ENCODE results near the gene TDRD3. TPM values are rescaled to one million over a fixed set of nuclear protein-coding genes. Genes with fewer than 3 reads are reported as not detected.

TDRD3 gene
- total RNA-seq, 1 donor from 2014 or later, result 22.5 TPM

DNA sequence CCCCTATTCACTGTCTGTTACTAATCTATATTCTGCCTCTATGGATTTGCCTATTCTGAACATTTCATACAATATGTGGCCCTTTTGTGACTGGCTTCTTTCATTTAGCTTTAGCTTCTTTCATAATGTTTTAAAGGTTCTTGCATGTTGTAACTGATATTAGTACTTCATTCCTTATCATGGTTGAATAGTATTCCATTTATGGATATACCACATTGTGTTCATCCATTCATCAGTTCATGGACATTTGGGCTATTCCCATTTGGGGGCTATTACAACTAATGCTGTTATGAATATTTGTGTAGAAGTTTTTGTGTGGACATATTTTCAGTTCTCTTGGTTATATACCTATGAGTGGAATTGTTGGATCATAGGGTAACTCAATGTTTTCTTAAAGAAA lies 44.4 kb upstream of the TDRD3 start:
- ChIA-PET CTCF (no interaction called here), POLR2A (no interaction called here)
- Mint-ChIP-seq H3K36me3 (ENCODE audit: low read depth) (no peaks in the 10 kb centered on the region), H3K27ac (no peak overlapping the region), H3K9me3 (peaks cover 3% of the 10 kb centered on the region), H3K27me3 (peaks cover 14% of the 10 kb centered on the region), H3K4me1 (no peaks in the 10 kb centered on the region), H3K4me3 (no peak overlapping the region)
- intact Hi-C loops (cut with micrococcal nuclease), result no loop called here
- DNase-seq (no peak), ATAC-seq (ENCODE audit: low read depth) (no peak)
- no peak for TF ChIP-seq CTCF (IDR thresholded peaks at IDR 0.05)

- TF ChIP-seq CTCF (IDR thresholded peaks at IDR 0.05), result no peak
- no peaks in the 10 kb centered on the region for H3K36me3 Mint-ChIP-seq (ENCODE audit: low read depth)
- intact Hi-C loops (cut with micrococcal nuclease), result no loop called here
- DNase-seq (no peak), ATAC-seq (ENCODE audit: low read depth) (no peak)
- peaks cover 3% of the 10 kb centered on the region for H3K27me3 Mint-ChIP-seq
- H3K4me3 Mint-ChIP-seq, result no peak overlapping the region
- H3K27ac Mint-ChIP-seq, result no peak overlapping the region
- ChIA-PET CTCF (no interaction called here), POLR2A (no interaction called here)
- H3K9me3 Mint-ChIP-seq, result peaks cover 3% of the 10 kb centered on the region
- H3K4me1 Mint-ChIP-seq, result no peaks in the 10 kb centered on the region
Measured at GRCh38 chr13:60355056-60355455, 42.0 kb upstream of the TDRD3 start.

GRCh38 chr13:60356970-60357369 lies 40.0 kb upstream of the TDRD3 start:
- DNase-seq (no peak), ATAC-seq (ENCODE audit: low read depth) (no peak)
- H3K27ac Mint-ChIP-seq, result no peak overlapping the region
- H3K9me3 Mint-ChIP-seq, result peaks cover 3% of the 10 kb centered on the region
- intact Hi-C loops (cut with micrococcal nuclease), result no loop called here
- TF ChIP-seq CTCF (IDR thresholded peaks at IDR 0.05), result no peak
- H3K27me3 Mint-ChIP-seq, result peaks cover 2% of the 10 kb centered on the region
- POLR2A ChIA-PET, result no interaction called here
- CTCF ChIA-PET, result no interaction called here
- H3K4me1 Mint-ChIP-seq, result no peaks in the 10 kb centered on the region
- no peaks in the 10 kb centered on the region for H3K36me3 Mint-ChIP-seq (ENCODE audit: low read depth)
- no peak overlapping the region for H3K4me3 Mint-ChIP-seq

GRCh38 chr13:60358453-60358852 lies 38.6 kb upstream of the TDRD3 start:
- Mint-ChIP-seq H3K36me3 (ENCODE audit: low read depth) (no peaks in the 10 kb centered on the region), H3K9me3 (no peaks in the 10 kb centered on the region), H3K27me3 (peaks cover 4% of the 10 kb centered on the region), H3K27ac (no peak overlapping the region), H3K4me3 (no peak overlapping the region), H3K4me1 (no peaks in the 10 kb centered on the region)
- CTCF ChIA-PET, result no interaction called here
- TF ChIP-seq CTCF (IDR thresholded peaks at IDR 0.05), result no peak
- intact Hi-C loops (cut with micrococcal nuclease), result no loop called here
- ATAC-seq (ENCODE audit: low read depth) (no peak), DNase-seq (no peak)
- POLR2A ChIA-PET, result no interaction called here

DNA sequence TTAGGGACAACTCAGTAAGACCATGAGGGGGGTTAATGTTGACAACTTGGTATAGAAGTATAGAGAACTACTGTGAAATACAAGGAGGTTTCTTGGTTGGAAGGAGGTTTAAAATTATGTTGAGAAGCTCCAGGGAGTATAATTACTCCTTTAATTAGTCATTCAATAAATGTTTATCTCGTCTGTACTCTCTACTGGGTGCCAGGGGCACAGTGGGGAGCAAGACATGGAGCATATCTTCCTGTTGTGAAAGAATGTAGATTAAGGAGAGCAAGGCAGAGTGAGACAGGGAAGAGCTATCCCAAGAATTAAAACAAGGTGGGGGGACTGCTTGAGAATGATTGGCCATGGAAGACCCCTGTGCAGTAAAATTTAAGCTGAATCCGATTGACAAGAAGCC lies 33.7 kb upstream of the TDRD3 start:
- Mint-ChIP-seq H3K4me1 (no peaks in the 10 kb centered on the region), H3K4me3 (no peak overlapping the region), H3K36me3 (ENCODE audit: low read depth) (no peaks in the 10 kb centered on the region), H3K27me3 (peaks cover 10% of the 10 kb centered on the region), H3K27ac (no peak overlapping the region), H3K9me3 (no peaks in the 10 kb centered on the region)
- intact Hi-C loops (cut with micrococcal nuclease), result no loop called here
- ATAC-seq (ENCODE audit: low read depth) (no peak), DNase-seq (no peak)
- ChIA-PET POLR2A (no interaction called here), CTCF (no interaction called here)
- TF ChIP-seq CTCF (IDR thresholded peaks at IDR 0.05), result no peak

All from activated B cell treated with CpG ODN at 0.5 μM for 24 hours (primary cell).